Activated naive CD8-positive, alpha-beta T cell treated with anti-CD3 and anti-CD28 coated beads, Interleukin-2, amount 10 ng/mL, durations not matched to agents 7 days and 5 days (primary cell): ENCODE data around the gene ATIC. TPM values are rescaled to one million over a fixed set of nuclear protein-coding genes. Genes with fewer than 3 reads are reported as not detected.

Source experiments
- ATAC-seq: fragments of 150-1000 bp; cut with Tn5 transposase; one replicate; pipeline ENCODE4 v1.10.0; 2021; ENCODE audit warnings: low read depth, moderate library complexity
- POLR2A ChIA-PET: fragments of 350-600 bp; sonication (Branson Sonifier 250); formaldehyde crosslinking; loops from one replicate; lab custom pipeline; 2021; ENCODE audit warnings: antibody characterized with exemption; lab: Charles Lee
- DNase-seq: peaks from one replicate; pipeline ENCODE4 v3.0.0; 2021
- H3K27ac Mint-ChIP-seq: one replicate; pipeline ENCODE4 v1.8.0; 2022; ENCODE audit warnings: mild to moderate bottlenecking, mixed read lengths
- H3K27me3 Mint-ChIP-seq: one replicate; pipeline ENCODE4 v1.8.0; 2022; ENCODE audit warnings: mild to moderate bottlenecking, moderate library complexity, mixed read lengths
- H3K36me3 Mint-ChIP-seq: one replicate; pipeline ENCODE4 v1.8.0; 2021; ENCODE audit warnings: mild to moderate bottlenecking, mixed read lengths
- H3K4me1 Mint-ChIP-seq: one replicate; pipeline ENCODE4 v1.8.0; 2021; ENCODE audit warnings: mixed read lengths
- H3K4me3 Mint-ChIP-seq: one replicate; pipeline ENCODE4 v1.8.0; 2022; ENCODE audit warnings: mild to moderate bottlenecking, moderate library complexity, mixed read lengths
- H3K9me3 Mint-ChIP-seq: one replicate; pipeline ENCODE4 v1.8.0; 2021; ENCODE audit warnings: mixed read lengths
- total RNA-seq, 2 experiments: library from RNA; stranded (reverse); gene quantifications; one replicate each; pipeline ENCODE4 v1.2.3, GENCODE V29; 2021

ATIC gene
- total RNA-seq, 2 experiments from 2014 or later: 117 to 120 TPM

DNA sequence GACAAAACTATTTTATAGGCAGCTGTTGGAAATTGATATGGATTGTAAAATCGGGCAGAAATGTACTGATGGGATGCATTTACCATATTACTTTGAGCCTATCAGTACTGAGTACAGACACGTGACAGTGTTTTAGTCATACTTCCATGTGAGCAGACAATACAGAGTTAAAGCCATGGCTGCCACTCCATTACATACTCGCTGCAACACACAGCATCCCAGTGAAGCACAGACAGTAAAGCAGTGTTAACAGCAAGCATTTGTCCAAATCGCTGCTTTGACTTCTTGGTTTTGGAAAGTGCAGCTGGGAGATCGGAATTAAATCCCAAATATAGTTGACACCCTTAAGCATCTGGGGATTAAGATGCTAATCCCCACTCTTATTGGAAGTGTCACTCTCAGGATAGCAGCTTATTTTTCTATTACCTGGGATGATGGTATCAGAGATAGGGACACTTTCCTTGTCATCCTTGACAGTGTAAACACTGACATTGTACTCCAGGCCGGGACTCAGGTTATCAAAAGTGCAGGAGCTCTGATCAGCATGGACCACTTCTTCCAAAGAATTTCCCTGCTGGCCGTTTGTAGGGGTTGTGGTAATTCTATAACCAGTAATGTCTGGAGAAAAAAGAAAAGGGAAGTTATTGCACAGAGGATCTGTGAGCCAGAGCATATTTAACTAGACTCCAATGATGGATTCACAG, 82.4 kb downstream of the ATIC start:
- no peak for ATAC-seq
- Mint-ChIP-seq H3K27me3 (peaks cover 22% of the 10 kb centered on the region), H3K9me3 (no peaks in the 10 kb centered on the region), H3K36me3 (no peaks in the 10 kb centered on the region), H3K27ac (no peak overlapping the region), H3K4me1 (no peaks in the 10 kb centered on the region), H3K4me3 (no peak overlapping the region)
- DNase-seq: no peak
- POLR2A ChIA-PET: no interaction called here

DNA sequence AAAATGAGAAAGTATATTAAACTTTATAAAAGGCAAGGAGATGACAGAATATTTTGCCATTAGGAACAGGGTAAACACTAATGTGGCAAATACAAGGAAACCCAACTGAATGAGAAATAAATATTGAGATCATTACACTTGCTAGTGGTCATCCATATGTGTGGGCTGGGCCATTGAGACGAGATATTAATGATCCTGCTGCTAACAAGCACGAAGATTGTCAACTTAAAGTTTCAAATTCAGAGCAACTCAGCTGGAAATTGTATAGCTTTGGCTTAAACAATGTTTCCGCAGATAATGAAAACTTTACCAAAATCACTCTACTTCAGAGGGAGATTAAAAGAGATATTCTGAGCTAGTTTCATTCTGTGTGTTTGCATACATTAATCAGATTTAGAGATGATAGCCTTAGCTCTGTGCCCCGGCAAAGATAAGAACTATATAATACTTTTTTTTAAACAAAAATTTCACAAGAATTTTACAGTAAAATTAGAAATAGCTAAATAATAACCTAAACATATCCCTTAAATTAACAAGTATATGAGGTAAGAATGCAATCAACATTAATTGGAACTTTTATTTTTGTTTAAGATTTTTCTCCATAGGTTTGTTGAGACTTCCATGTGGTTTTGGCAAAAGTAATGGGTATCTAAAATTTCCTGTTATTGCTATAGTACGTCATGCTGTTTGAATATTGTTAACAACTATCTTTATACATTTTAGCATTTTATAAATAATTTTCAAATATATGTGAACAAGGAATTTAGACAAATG, 84.0 kb downstream of the ATIC start:
- POLR2A ChIA-PET: no interaction called here

DNA sequence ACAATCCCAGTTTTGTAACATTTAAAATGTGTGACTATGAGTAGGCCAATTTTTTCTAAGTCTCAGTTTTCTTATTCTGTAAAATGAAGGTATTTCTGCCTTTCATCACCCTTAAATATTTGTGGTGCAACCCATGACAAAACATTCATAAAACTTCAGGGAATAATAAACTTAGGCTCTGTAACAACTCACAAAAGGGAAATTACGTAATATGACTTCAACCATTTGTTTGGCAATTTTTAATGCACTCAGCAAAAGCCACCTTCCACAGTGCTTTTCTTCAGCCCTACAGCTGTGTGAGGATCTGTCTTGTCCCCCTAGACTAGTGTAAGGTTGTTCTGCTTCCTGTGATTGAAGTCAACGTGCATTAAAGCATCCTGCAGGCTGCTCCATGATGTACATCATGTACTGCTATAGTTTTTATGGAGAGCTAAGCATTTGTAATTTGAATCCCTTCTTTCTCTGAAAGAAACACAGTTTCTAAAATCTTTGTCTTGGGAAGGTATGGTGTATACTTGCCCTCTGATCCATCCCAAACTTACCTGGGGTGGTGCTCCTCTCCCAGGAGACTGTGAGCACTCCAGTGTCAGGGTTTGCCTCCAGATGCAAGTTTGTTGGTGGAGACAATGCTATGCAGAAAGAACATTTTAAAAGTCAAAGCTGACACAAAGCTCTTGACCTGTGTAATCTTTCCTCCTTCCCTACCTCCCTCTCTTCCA, 84.9 kb downstream of the ATIC start:
- POLR2A ChIA-PET: no interaction called here
- Mint-ChIP-seq H3K27ac (no peak overlapping the region), H3K4me3 (no peak overlapping the region), H3K9me3 (no peaks in the 10 kb centered on the region), H3K36me3 (no peaks in the 10 kb centered on the region), H3K27me3 (peaks cover 18% of the 10 kb centered on the region), H3K4me1 (no peaks in the 10 kb centered on the region)
- ATAC-seq: no peak
- DNase-seq: no peak

More for the DNA sequence above, 84.0 kb downstream of the ATIC start:
- Mint-ChIP-seq H3K4me1 (no peaks in the 10 kb centered on the region), H3K9me3 (no peaks in the 10 kb centered on the region), H3K4me3 (no peak overlapping the region), H3K27me3 (peaks cover 20% of the 10 kb centered on the region), H3K27ac (no peak overlapping the region), H3K36me3 (no peaks in the 10 kb centered on the region)
- no peak for DNase-seq
- ATAC-seq: no peak

DNA sequence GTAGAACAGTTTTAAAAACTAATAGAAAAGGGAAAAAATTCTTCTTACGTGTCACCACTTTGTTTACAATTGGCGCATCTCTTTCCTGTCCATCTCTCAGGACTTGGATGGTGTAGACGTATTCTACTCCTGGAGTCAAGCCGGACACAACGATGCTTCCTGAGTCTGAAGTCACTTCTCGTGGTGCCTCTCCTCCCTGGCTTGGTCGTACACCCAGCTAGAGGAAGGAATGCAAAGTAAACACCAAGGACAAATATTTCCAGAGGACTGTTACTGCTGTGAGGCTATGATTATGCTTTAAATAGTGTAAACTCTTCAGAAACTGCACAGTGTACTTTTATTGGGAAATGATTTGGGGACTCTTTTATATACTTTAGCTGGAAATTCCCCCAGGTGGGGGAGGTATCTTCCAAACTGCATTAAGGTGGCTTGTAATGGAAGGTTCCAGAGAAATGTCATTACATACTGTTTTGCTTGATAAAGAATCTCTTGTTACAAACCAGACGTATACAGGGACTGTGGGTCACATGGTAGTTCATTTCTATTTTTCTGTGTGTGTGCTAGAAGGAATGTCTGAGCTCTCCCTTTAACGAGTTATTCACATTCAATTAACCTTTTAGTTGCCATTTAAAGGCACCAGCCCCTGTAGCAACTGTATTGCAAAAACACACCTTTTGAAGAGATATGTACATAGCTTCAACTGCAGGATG, 85.9 kb downstream of the ATIC start:
- no peak for DNase-seq
- H3K4me1 Mint-ChIP-seq: no peaks in the 10 kb centered on the region
- ATAC-seq: no peak
- POLR2A ChIA-PET: no interaction called here
- H3K9me3 Mint-ChIP-seq: no peaks in the 10 kb centered on the region
- H3K27ac Mint-ChIP-seq: no peak overlapping the region
- H3K36me3 Mint-ChIP-seq: no peaks in the 10 kb centered on the region
- peaks cover 18% of the 10 kb centered on the region for H3K27me3 Mint-ChIP-seq
- H3K4me3 Mint-ChIP-seq: no peak overlapping the region

DNA sequence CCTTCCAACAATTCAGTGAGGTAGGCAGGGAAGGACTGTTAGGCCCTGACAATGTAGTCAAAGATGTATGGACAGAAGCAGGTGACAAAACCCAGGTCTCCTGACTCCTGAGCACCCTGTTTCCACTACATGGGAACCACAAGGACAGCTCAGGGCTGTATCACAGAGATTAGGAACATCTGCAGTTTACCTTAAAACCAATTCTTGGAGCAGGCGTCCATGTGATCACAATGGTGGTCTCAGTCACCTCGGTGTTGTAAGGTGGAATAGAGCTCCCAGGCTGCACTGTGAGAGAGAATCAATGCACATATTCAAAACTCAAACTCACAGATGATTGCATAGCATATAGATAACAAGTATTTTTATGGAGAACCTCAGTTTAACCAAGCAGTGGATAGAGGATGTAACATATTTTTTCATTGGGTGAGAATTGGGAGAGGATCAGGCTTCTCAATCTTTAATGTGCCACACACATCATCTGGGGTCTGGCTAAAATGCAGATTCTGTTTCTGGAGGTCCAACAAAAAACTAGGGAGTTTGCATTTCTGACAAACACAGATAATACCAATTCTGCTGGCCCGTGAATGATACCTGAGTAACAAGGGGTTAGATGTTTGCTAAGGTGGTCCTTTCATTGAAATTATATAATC, 87.3 kb downstream of the ATIC start:
- Mint-ChIP-seq H3K27me3 (peaks cover 18% of the 10 kb centered on the region), H3K4me1 (no peaks in the 10 kb centered on the region), H3K27ac (no peak overlapping the region), H3K9me3 (no peaks in the 10 kb centered on the region), H3K4me3 (no peak overlapping the region), H3K36me3 (no peaks in the 10 kb centered on the region)
- DNase-seq: no peak
- POLR2A ChIA-PET: no interaction called here
- ATAC-seq: no peak

Other genes starting within 250 kb of the ATIC start
- not detected for gene ABCA12, start 173.4 kb upstream of the ATIC start, total RNA-seq
- gene FN1, start 124.0 kb downstream of the ATIC start, total RNA-seq: under 1 TPM; 0.53 to 0.71 TPM